Mesenchymal stem cell (in vitro differentiated cells and primary cell): ENCODE results near the gene PSMF1.

Source experiments
- DNase-seq: peaks from one replicate; pipeline ENCODE4 v3.0.0-alpha.2; 2013
- H2AFZ ChIP-seq: one replicate; pipeline ENCODE4 v1.6.1; 2013; ENCODE audit warnings: low read depth, mild to moderate bottlenecking, control low read depth, inconsistent platforms, low read length, moderate library complexity
- H2AK5ac ChIP-seq: 2 replicates; pipeline ENCODE4 v1.6.1; 2013; ENCODE audit warnings: low read length, moderate library complexity, mild to moderate bottlenecking, inconsistent platforms; ENCODE audit not compliant: severe bottlenecking
- H2BK120ac ChIP-seq: one replicate; pipeline ENCODE4 v1.6.1; 2013; ENCODE audit warnings: low read depth, mild to moderate bottlenecking, inconsistent platforms, low read length, moderate library complexity
- H2BK12ac ChIP-seq, 2 experiments: one replicate each; pipeline ENCODE4 v1.6.1; 2013; ENCODE audit warnings: inconsistent platforms in 2 of 2, low read length in 2 of 2, mild to moderate bottlenecking in 2 of 2, moderate library complexity in 2 of 2, control low read depth in 1 of 2
- H2BK15ac ChIP-seq: one replicate; pipeline ENCODE4 v1.6.1; 2013; ENCODE audit warnings: mild to moderate bottlenecking, low read depth, inconsistent platforms; ENCODE audit not compliant: poor library complexity, severe bottlenecking
- H2BK5ac ChIP-seq: 2 replicates; pipeline ENCODE4 v1.6.1; 2013; ENCODE audit warnings: low read depth, mild to moderate bottlenecking, low read length, control low read depth, inconsistent platforms; ENCODE audit not compliant: poor library complexity, severe bottlenecking
- H3K14ac ChIP-seq, 2 experiments: one replicate each; pipeline ENCODE4 v1.6.1; 2013; ENCODE audit warnings: inconsistent platforms in 2 of 2, low read length in 2 of 2, control low read depth in 1 of 2, mild to moderate bottlenecking in 1 of 2, moderate library complexity in 1 of 2
- H3K18ac ChIP-seq, 2 experiments: one replicate each; pipeline ENCODE4 v1.6.1; 2013; ENCODE audit warnings: inconsistent platforms in 2 of 2, low read length in 2 of 2, control low read depth in 1 of 2, low read depth in 1 of 2, mild to moderate bottlenecking in 1 of 2
- H3K23ac ChIP-seq, 2 experiments: one replicate each; pipeline ENCODE4 v1.6.1; 2013; ENCODE audit warnings: inconsistent platforms in 2 of 2, low read length in 2 of 2, mild to moderate bottlenecking in 2 of 2, moderate library complexity in 2 of 2, control low read depth in 1 of 2
- H3K27ac ChIP-seq: 2 replicates; pipeline ENCODE4 v1.5.1; 2013; ENCODE audit warnings: mild to moderate bottlenecking, moderate library complexity, low read length, control low read depth, inconsistent platforms; ENCODE audit not compliant: poor library complexity, severe bottlenecking
- H3K27me3 ChIP-seq, 2 experiments: 2 replicates each; pipeline versions ENCODE4 v1.6.1 to v1.7.0; 2013; ENCODE audit warnings: low read length in 2 of 2, mild to moderate bottlenecking in 2 of 2, moderate library complexity in 2 of 2, control low read depth in 1 of 2, inconsistent platforms in 1 of 2; ENCODE audit not compliant: control insufficient read depth in 1 of 2, insufficient read depth in 1 of 2
- H3K36me3 ChIP-seq, 2 experiments: 2 replicates each; pipeline versions ENCODE4 v1.6.1 to v1.7.0; 2013; ENCODE audit warnings: low read length in 2 of 2, control low read depth in 1 of 2, inconsistent platforms in 1 of 2, low read depth in 1 of 2, mild to moderate bottlenecking in 1 of 2; ENCODE audit not compliant: insufficient read depth in 2 of 2, control insufficient read depth in 1 of 2
- H3K4ac ChIP-seq, 2 experiments: one replicate each; pipeline ENCODE4 v1.6.1; 2013; ENCODE audit warnings: inconsistent platforms in 2 of 2, low read length in 2 of 2, mild to moderate bottlenecking in 2 of 2, moderate library complexity in 2 of 2, control low read depth in 1 of 2, low read depth in 1 of 2
- H3K4me1 ChIP-seq: 2 replicates; pipeline ENCODE4 v1.6.1; 2013; ENCODE audit warnings: low read depth, low read length, control low read depth; ENCODE audit not compliant: control insufficient read depth, insufficient read depth
- H3K4me2 ChIP-seq: 2 replicates; pipeline ENCODE4 v1.6.1; 2013; ENCODE audit warnings: low read length, mild to moderate bottlenecking, inconsistent platforms; ENCODE audit not compliant: poor library complexity, severe bottlenecking
- H3K4me3 ChIP-seq, 2 experiments: 2 replicates each; pipeline versions ENCODE4 v1.5.1 to v1.7.0; 2013; ENCODE audit warnings: low read length in 2 of 2, mild to moderate bottlenecking in 2 of 2, control low read depth in 1 of 2, low read depth in 1 of 2; ENCODE audit not compliant: insufficient read depth in 1 of 2
- H3K79me1 ChIP-seq: replicated peaks from 2 replicates; pipeline ENCODE4 v1.6.1; 2013; ENCODE audit warnings: mild to moderate bottlenecking, control low read depth, low read length, inconsistent platforms; ENCODE audit not compliant: poor library complexity, severe bottlenecking
- H3K9ac ChIP-seq: 2 replicates; pipeline ENCODE4 v1.7.0; 2013; ENCODE audit warnings: mild to moderate bottlenecking, low read length, moderate library complexity
- H3K9me3 ChIP-seq: 2 replicates; pipeline ENCODE4 v1.7.0; 2013; ENCODE audit warnings: mild to moderate bottlenecking, low read length; ENCODE audit not compliant: control insufficient read depth
- H4K8ac ChIP-seq: one replicate; pipeline ENCODE4 v1.6.1; 2013; ENCODE audit warnings: inconsistent platforms, mild to moderate bottlenecking, low read length, moderate library complexity
- H4K91ac ChIP-seq: one replicate; pipeline ENCODE4 v1.6.1; 2013; ENCODE audit warnings: mild to moderate bottlenecking, low read length, inconsistent platforms
- WGBS: methylation state at CpG from one replicate; pipeline ENCODE4 v1.1.7; 2013; ENCODE audit warnings: mixed read lengths; 5-methylcytosine and 5-hydroxymethylcytosine counted together

The PSMF1 gene

GRCh38 chr20:1150968-1151367 lies 32.6 kb downstream of the PSMF1 start:
- no peak overlapping the region for H4K91ac ChIP-seq
- H2BK12ac ChIP-seq, result no peak overlapping the region
- no peak overlapping the region for H2BK15ac ChIP-seq
- no peak overlapping the region for H3K4ac ChIP-seq
- no CpG with 5 or more reads among the region's 1 CpG for WGBS
- H3K9me3 ChIP-seq, result peaks cover 6% of the 10 kb centered on the region
- no peak overlapping the region for H3K18ac ChIP-seq
- no peak overlapping the region for H3K4me3 ChIP-seq
- no peak overlapping the region for H2BK120ac ChIP-seq
- no peak overlapping the region for H3K23ac ChIP-seq
- no peaks in the 10 kb centered on the region for H3K27me3 ChIP-seq
- H3K14ac ChIP-seq, result no peak overlapping the region
- H4K8ac ChIP-seq, result no peak overlapping the region
- no peak overlapping the region for H3K4me2 ChIP-seq
- peaks cover 34% of the 10 kb centered on the region for H3K79me1 ChIP-seq
- no peak overlapping the region for H2AK5ac ChIP-seq
- no peak overlapping the region for H3K9ac ChIP-seq
- DNase-seq, result no peak
- H2BK5ac ChIP-seq, result no peak overlapping the region
- H3K27ac ChIP-seq, result no peak overlapping the region
- H3K36me3 ChIP-seq, result peaks cover 21 to 78% of the 10 kb centered on the region in 2 experiments
- peaks cover 2% of the 10 kb centered on the region for H3K4me1 ChIP-seq
- no peak overlapping the region for H2AFZ ChIP-seq

GRCh38 chr20:1154226-1154625 lies 35.8 kb downstream of the PSMF1 start:
- H3K23ac ChIP-seq, result no peak overlapping the region
- H4K8ac ChIP-seq, result no peak overlapping the region
- H3K18ac ChIP-seq, result no peak overlapping the region
- H3K9ac ChIP-seq, result no peak overlapping the region
- H3K4me3 ChIP-seq, result no peak overlapping the region
- H2AK5ac ChIP-seq, result no peak overlapping the region
- peaks cover 10 to 71% of the 10 kb centered on the region in 2 experiments for H3K36me3 ChIP-seq
- no peak overlapping the region for H2AFZ ChIP-seq
- no peak overlapping the region for H3K27ac ChIP-seq
- H3K4me1 ChIP-seq, result no peaks in the 10 kb centered on the region
- H3K14ac ChIP-seq, result no peak overlapping the region
- no peak overlapping the region for H4K91ac ChIP-seq
- DNase-seq, result no peak
- no peak overlapping the region for H2BK120ac ChIP-seq
- H2BK15ac ChIP-seq, result no peak overlapping the region
- H2BK5ac ChIP-seq, result no peak overlapping the region
- H3K4me2 ChIP-seq, result no peak overlapping the region
- no peak overlapping the region for H3K4ac ChIP-seq
- H2BK12ac ChIP-seq, result no peak overlapping the region
- peaks cover 12% of the 10 kb centered on the region for H3K9me3 ChIP-seq
- no peaks in the 10 kb centered on the region for H3K27me3 ChIP-seq
- peaks cover 29% of the 10 kb centered on the region for H3K79me1 ChIP-seq

GRCh38 chr20:1154691-1155090 lies 36.3 kb downstream of the PSMF1 start:
- peaks cover 31% of the 10 kb centered on the region for H3K79me1 ChIP-seq
- H3K36me3 ChIP-seq, result peaks cover 8 to 76% of the 10 kb centered on the region in 2 experiments
- no peak overlapping the region for H4K8ac ChIP-seq
- no peaks in the 10 kb centered on the region for H3K27me3 ChIP-seq
- H3K14ac ChIP-seq, result no peak overlapping the region
- no peak overlapping the region for H2BK120ac ChIP-seq
- no peak overlapping the region for H2BK5ac ChIP-seq
- no peak overlapping the region for H3K4me3 ChIP-seq
- no peak overlapping the region for H3K27ac ChIP-seq
- 97% methylated on average over 1 of the region's 1 CpG for WGBS
- no peak overlapping the region for H3K4me2 ChIP-seq
- H3K9me3 ChIP-seq, result peaks cover 12% of the 10 kb centered on the region
- H2BK15ac ChIP-seq, result no peak overlapping the region
- H2AFZ ChIP-seq, result no peak overlapping the region
- no peak overlapping the region for H3K4ac ChIP-seq
- no peak overlapping the region for H2AK5ac ChIP-seq
- no peak for DNase-seq
- H2BK12ac ChIP-seq, result no peak overlapping the region
- no peak overlapping the region for H4K91ac ChIP-seq
- no peak overlapping the region for H3K18ac ChIP-seq
- no peak overlapping the region for H3K23ac ChIP-seq
- H3K4me1 ChIP-seq, result no peaks in the 10 kb centered on the region
- H3K9ac ChIP-seq, result no peak overlapping the region

GRCh38 chr20:1155342-1155741 lies 36.9 kb downstream of the PSMF1 start:
- no peak overlapping the region for H3K4me2 ChIP-seq
- H3K4me3 ChIP-seq, result no peak overlapping the region
- no peak overlapping the region for H3K18ac ChIP-seq
- H3K9me3 ChIP-seq, result peaks cover 12% of the 10 kb centered on the region
- H4K8ac ChIP-seq, result no peak overlapping the region
- peaks cover 31% of the 10 kb centered on the region for H3K79me1 ChIP-seq
- H2BK12ac ChIP-seq, result no peak overlapping the region
- no peak overlapping the region for H2BK15ac ChIP-seq
- H3K27me3 ChIP-seq, result no peaks in the 10 kb centered on the region
- peaks cover 7 to 82% of the 10 kb centered on the region in 2 experiments for H3K36me3 ChIP-seq
- 100% methylated on average over 2 of the region's 3 CpGs for WGBS
- H2AFZ ChIP-seq, result no peak overlapping the region
- no peaks in the 10 kb centered on the region for H3K4me1 ChIP-seq
- no peak for DNase-seq
- no peak overlapping the region for H2BK5ac ChIP-seq
- H3K23ac ChIP-seq, result no peak overlapping the region
- H3K9ac ChIP-seq, result no peak overlapping the region
- H2AK5ac ChIP-seq, result no peak overlapping the region
- no peak overlapping the region for H3K14ac ChIP-seq
- H3K4ac ChIP-seq, result no peak overlapping the region
- H2BK120ac ChIP-seq, result no peak overlapping the region
- H3K27ac ChIP-seq, result no peak overlapping the region
- H4K91ac ChIP-seq, result no peak overlapping the region
